HG03196 (cell line): ENCODE data around the gene KLK2.

Source experiments
- ATAC-seq: cut with Tn5 transposase; IDR thresholded peaks from one replicate; pipeline ENCODE4 v1.9.1; 2021; ENCODE audit not compliant: unreplicated experiment

KLK2 gene

GRCh38 chr19:50844296-50844935 is 28.8 kb upstream of the KLK2 start:
- ATAC-seq, result no peak

GRCh38 chr19:50850738-50851137 is 22.5 kb upstream of the KLK2 start:
- ATAC-seq, result no peak

GRCh38 chr19:50851620-50852019 is 21.6 kb upstream of the KLK2 start:
- no peak for ATAC-seq

DNA sequence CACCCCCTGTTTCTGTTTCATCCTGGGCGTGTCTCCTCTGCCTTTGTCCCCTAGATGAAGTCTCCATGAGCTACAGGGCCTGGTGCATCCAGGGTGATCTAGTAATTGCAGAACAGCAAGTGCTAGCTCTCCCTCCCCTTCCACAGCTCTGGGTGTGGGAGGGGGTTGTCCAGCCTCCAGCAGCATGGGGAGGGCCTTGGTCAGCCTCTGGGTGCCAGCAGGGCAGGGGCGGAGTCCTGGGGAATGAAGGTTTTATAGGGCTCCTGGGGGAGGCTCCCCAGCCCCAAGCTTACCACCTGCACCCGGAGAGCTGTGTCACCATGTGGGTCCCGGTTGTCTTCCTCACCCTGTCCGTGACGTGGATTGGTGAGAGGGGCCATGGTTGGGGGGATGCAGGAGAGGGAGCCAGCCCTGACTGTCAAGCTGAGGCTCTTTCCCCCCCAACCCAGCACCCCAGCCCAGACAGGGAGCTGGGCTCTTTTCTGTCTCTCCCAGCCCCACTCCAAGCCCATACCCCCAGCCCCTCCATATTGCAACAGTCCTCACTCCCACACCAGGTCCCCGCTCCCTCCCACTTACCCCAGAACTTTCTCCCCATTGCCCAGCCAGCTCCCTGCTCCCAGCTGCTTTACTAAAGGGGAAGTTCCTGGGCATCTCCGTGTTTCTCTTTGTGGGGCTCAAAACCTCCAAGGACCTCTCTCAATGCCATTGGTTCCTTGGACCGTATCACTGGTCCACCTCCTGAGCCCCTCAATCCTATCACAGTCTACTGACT is 18.4 kb upstream of the KLK2 start, which contains the start of gene KLK3:
Gene KLK3, plus strand, starts transcription at position 280 of the 775 bp plus-strand sequence. Its CDS starts 41 bp downstream, at position 321.
- ATAC-seq, result no peak

DNA sequence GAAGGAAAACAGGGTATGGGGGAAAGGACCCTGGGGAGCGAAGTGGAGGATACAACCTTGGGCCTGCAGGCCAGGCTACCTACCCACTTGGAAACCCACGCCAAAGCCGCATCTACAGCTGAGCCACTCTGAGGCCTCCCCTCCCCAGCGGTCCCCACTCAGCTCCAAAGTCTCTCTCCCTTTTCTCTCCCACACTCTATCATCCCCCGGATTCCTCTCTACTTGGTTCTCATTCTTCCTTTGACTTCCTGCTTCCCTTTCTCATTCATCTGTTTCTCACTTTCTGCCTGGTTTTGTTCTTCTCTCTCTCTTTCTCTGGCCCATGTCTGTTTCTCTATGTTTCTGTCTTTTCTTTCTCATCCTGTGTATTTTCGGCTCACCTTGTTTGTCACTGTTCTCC is 15.9 kb upstream of the KLK2 start:
- ATAC-seq, result no peak

DNA sequence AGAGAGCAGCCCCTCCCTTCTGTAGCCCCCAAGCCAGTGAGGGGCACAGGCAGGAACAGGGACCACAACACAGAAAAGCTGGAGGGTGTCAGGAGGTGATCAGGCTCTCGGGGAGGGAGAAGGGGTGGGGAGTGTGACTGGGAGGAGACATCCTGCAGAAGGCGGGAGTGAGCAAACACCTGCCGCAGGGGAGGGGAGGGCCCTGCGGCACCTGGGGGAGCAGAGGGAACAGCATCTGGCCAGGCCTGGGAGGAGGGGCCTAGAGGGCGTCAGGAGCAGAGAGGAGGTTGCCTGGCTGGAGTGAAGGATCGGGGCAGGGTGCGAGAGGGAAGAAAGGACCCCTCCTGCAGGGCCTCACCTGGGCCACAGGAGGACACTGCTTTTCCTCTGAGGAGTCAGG is 14.4 kb upstream of the KLK2 start:
- no peak for ATAC-seq

GRCh38 chr19:50859849-50860248 is 13.4 kb upstream of the KLK2 start:
- no peak for ATAC-seq

DNA sequence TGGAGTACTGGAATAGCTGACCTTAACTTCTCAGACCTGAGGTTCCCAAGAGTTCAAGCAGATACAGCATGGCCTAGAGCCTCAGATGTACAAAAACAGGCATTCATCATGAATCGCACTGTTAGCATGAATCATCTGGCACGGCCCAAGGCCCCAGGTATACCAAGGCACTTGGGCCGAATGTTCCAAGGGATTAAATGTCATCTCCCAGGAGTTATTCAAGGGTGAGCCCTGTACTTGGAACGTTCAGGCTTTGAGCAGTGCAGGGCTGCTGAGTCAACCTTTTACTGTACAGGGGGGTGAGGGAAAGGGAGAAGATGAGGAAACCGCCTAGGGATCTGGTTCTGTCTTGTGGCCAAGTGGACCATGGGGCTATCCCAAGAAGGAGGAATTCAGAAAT is 12.2 kb upstream of the KLK2 start:
- no peak for ATAC-seq

DNA sequence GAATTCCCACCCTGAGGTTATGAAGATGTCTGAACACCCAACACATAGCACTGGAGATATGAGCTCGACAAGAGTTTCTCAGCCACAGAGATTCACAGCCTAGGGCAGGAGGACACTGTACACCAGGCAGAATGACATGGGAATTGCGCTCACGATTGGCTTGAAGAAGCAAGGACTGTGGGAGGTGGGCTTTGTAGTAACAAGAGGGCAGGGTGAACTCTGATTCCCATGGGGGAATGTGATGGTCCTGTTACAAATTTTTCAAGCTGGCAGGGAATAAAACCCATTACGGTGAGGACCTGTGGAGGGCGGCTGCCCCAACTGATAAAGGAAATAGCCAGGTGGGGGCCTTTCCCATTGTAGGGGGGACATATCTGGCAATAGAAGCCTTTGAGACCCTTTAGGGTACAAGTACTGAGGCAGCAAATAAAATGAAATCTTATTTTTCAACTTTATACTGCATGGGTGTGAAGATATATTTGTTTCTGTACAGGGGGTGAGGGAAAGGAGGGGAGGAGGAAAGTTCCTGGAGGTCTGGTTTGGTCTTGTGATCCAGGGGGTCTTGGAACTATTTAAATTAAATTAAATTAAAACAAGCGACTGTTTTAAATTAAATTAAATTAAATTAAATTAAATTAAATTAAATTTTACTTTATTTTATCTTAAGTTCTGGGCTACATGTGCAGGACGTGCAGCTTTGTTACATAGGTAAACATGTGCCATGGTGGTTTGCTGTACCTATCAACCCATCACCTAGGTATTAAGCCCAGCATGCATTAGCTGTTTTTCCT is 11.5 kb upstream of the KLK2 start:
- ATAC-seq, result no peak

DNA sequence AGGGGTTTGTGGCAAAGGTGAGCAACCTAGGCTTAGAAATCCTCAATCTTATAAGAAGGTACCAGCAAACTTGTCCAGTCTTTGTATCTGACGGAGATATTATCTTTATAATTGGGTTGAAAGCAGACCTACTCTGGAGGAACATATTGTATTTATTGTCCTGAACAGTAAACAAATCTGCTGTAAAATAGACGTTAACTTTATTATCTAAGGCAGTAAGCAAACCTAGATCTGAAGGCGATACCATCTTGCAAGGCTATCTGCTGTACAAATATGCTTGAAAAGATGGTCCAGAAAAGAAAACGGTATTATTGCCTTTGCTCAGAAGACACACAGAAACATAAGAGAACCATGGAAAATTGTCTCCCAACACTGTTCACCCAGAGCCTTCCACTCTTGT is 3.8 kb upstream of the KLK2 start:
- ATAC-seq, result no peak

- no peak for ATAC-seq
Measured at GRCh38 chr19:50870417-50871089, 2.7 kb upstream of the KLK2 start.

GRCh38 chr19:50874211-50874610 is 972 bp downstream of the KLK2 start:
- no peak for ATAC-seq

- no peak for ATAC-seq
Measured at GRCh38 chr19:50875795-50876422, 2.7 kb downstream of the KLK2 start.

GRCh38 chr19:50876456-50876855 is 3.2 kb downstream of the KLK2 start:
- no peak for ATAC-seq

- ATAC-seq, result no peak
Measured at GRCh38 chr19:50877338-50877737, 4.1 kb downstream of the KLK2 start.

- no peak for ATAC-seq
Measured at GRCh38 chr19:50878851-50879250, 5.6 kb downstream of the KLK2 start.

- ATAC-seq, result no peak
Measured at GRCh38 chr19:50880241-50880640, 7.0 kb downstream of the KLK2 start.

GRCh38 chr19:50882188-50882587 is 8.9 kb downstream of the KLK2 start:
- no peak for ATAC-seq

- ATAC-seq, result no peak
Measured at GRCh38 chr19:50889638-50890037, 16.4 kb downstream of the KLK2 start.

DNA sequence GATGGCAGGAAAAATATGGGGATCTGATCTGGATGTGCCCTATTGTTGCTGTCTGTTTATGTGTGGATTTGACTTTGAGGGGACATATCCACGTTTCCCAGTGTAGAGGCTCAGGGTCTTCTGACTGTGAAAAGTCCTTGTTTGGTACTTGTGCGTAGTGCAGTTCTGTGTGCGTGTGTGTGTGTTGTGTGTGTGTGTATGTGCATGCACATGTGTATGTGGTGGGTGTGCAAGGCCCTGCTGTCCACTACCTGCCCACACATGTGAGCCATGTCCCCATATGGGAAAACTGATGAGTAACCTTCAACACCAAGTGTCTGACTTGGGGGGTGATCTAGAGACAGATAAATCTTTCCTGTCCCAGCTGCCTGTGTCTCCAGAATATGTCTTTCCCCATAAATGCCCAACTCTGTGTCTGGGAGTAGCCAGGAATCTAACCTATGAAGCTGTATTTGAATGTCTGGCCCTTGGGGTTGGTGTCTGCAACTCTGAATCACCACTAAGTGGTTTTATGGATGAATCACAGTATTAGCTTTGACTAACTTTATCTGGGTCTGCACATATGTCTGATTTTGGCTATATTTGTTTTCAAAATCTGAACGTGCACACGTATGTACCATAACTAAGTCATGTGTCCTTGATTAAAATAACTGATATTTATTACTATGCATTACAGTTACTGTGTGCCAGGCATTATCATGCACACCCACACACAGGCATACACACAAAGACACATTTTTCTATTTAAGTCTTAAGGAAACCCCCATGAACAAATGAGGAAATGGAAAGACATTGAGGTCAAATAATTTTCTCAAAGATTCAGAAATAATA is 17.4 kb downstream of the KLK2 start:
- no peak for ATAC-seq
